Measurements from ENCODE around the gene GRM6. TPM values are rescaled to one million over a fixed set of nuclear protein-coding genes. Genes with fewer than 3 reads are reported as not detected.

GRM6 gene
- under 1 TPM; 0.46 to 0.54 (median 0.52) TPM for polyA plus RNA-seq (ENCODE audit: insufficient read length in 3 of 3)

DNA sequence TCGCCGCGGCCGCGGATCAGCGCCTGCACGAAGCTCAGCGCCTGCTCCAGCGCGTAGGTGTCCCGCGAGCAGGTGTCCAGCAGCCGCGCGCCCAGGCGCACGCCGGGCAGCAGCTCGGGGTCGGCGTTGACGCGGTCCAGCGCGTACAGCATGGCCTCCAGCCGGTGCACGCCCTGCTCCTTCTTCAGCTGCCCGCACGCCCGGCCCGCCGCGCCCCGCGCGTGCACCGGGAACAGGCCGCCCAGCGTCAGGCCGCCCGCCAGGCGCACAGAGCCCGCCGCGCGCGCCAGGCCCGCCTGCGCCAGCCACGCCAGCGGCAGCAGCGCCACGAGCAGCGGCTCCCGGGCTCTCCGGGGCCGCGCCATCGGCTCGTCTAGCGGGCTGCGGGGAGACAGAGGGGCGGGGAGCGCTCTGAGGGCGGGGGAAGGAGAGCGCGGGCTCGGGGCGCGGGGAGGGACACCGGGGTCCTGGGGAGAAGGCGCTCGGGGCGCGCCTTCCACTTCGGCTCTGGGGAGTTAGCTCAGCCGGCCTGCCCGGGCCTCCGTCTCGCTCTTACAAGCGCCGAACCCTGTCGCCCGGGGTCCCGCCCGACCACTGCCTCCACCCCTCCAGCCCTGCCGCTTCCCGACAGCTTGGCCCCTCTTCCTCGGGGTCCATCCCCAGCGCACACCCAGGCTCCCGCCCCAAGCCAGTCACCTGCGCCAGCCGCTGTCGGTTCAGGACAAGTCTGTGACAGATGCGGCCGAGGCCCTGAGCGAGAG lies at the start of gene GRM6:
GRM6 (minus strand) TSS at position 741 of the 761 bp plus-strand sequence; CDS start at position 365, 376 bp downstream.
- DNase-seq (ENCODE audit: low read depth in 3 of 3, low spot score in 2 of 3): no peak

- no peak for DNase-seq (ENCODE audit: low read depth in 3 of 3, low spot score in 2 of 3)
Observed at GRCh38 chr5:179044765-179045164, 49.6 kb upstream of the GRM6 start.

GRCh38 chr5:179033004-179033580 lies 38.0 kb upstream of the GRM6 start:
- no peak for DNase-seq (ENCODE audit: low read depth in 3 of 3, low spot score in 2 of 3)

DNA sequence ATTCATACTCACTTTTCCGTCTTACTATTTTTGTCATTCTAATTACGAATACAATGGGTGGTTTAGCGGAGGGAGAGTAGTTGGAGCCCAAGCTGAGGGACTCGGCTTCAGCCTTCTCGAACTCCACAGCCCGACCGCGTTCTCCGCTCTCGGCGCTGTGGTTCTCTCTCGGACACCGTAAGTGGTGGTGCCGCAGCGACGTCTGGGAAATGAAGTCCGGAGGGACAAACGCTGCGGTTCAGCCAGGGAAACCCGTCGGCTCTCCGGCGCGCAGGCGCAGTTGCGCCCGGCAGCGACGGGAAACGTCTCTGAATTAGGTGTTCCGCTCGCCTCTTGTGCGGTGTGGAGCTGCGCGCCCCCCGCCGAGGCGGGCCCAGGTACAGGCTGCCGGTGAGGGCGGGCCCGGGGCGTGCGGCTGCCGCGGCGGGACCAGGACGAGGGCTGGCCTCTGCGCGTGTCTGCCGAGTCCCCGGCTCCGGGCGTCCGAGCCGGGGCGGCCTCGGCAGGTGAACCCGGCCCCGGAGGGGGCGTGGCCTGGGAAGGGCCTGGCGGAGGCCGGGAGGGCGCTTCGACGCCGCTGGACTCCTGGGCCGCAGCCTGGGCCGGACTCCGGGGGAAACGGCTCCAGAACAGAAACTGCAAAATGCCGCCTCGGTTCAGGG lies 28.5 kb upstream of the GRM6 start, which contains the start of gene ZNF879:
ZNF879 (plus strand) TSS at position 277 of the 662 bp plus-strand sequence. CDS start 1,201 bp downstream, outside the sequence.
- peak; percentile 93 to 95 (median 93) for DNase-seq (ENCODE audit: low read depth in 3 of 3, low spot score in 2 of 3)

DNA sequence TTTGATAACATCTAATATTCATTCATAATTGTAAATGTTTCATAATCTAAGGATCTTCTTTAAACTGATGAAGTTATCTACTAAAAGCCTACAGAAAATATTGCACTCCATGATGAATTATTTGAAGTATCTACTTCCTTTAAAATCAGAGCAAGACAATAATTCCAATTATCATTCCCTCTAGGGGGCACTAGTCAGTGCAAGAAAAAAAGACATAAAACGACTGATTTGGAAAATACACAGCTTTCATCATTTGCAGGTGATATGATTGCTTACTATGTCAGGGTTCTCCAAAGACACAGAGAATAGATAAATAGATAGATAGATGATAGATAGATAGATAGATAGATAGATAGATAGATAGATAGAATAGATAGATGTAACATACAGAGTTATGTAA lies 13.5 kb upstream of the GRM6 start:
- no peak for DNase-seq (ENCODE audit: low read depth in 3 of 3, low spot score in 2 of 3)

GRCh38 chr5:179006564-179006963 lies 11.4 kb upstream of the GRM6 start:
- no peak for DNase-seq (ENCODE audit: low read depth in 3 of 3, low spot score in 2 of 3)

- no peak for DNase-seq (ENCODE audit: low read depth in 3 of 3, low spot score in 2 of 3)
Observed at GRCh38 chr5:178998441-178998840, 3.3 kb upstream of the GRM6 start.

GRCh38 chr5:178997191-178997590 lies 2.1 kb upstream of the GRM6 start:
- no peak for DNase-seq (ENCODE audit: low read depth in 3 of 3, low spot score in 2 of 3)

DNA sequence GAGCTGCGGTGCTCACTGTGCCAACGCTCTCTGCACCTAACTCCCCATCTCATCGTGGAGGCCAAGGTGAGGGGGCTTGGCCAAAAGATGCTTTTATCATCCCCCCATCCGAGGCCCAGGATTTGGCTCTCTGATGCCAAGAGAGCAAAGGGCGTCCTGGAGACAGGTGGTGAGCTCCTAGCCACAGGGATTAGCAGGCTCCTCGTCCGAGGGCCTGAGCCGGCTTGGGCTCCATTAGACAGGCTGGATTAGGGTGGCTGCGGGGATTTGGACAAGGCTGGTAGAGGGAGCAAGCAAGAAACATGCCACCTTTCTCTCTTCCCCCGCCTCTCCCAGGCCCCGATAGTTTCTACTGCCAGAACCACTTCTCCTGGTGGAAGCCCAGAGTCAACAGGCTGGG lies 1.0 kb upstream of the GRM6 start:
- no peak for DNase-seq (ENCODE audit: low read depth in 3 of 3, low spot score in 2 of 3)

- no peak for DNase-seq (ENCODE audit: low read depth in 3 of 3, low spot score in 2 of 3)
Observed at GRCh38 chr5:178995341-178995690, 196 bp upstream of the GRM6 start.

- DNase-seq (ENCODE audit: low read depth in 3 of 3, low spot score in 2 of 3): no peak
Observed at GRCh38 chr5:178993955-178994579, 1.1 kb downstream of the GRM6 start.

GRCh38 chr5:178993236-178993765 lies 1.8 kb downstream of the GRM6 start:
- no peak for DNase-seq (ENCODE audit: low read depth in 3 of 3, low spot score in 2 of 3)

DNA sequence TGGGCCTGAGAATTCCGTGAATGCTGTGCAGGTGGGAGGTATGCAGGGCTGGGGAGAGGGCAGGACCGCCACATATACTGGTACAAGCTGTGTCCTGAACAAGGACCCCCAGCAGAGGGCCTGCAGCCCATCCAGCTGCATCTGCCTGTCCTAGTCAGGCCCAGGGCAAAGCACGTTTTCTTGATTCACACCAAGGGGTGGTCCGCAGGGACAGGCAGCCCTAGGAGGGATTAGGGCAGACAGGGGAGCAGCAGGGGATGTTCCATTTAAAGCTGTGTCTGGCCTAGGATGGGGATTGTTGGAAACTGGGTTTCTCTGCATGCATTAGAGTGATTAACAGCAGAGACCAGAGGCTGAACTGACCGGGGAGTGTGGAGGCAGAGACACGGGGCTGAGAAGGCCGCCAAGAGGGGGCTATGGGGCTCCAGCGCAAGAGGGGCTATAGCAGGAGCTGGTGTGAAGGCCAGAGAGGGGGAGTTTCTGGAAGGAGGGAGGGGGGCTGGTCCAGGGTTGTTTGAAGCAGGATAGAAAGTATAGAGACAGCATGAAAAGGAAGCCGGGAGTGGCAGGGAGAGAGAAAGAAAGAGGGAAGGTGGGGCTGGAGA lies 2.7 kb downstream of the GRM6 start:
- DNase-seq (ENCODE audit: low read depth in 3 of 3, low spot score in 2 of 3): no peak

- no peak for DNase-seq (ENCODE audit: low read depth in 3 of 3, low spot score in 2 of 3)
Observed at GRCh38 chr5:178991190-178992145, 3.7 kb downstream of the GRM6 start.

GRCh38 chr5:178990491-178990890 lies 4.6 kb downstream of the GRM6 start:
- DNase-seq (ENCODE audit: low read depth in 3 of 3, low spot score in 2 of 3): no peak

- DNase-seq (ENCODE audit: low read depth in 3 of 3, low spot score in 2 of 3): no peak
Observed at GRCh38 chr5:178989311-178989710, 5.8 kb downstream of the GRM6 start.

DNA sequence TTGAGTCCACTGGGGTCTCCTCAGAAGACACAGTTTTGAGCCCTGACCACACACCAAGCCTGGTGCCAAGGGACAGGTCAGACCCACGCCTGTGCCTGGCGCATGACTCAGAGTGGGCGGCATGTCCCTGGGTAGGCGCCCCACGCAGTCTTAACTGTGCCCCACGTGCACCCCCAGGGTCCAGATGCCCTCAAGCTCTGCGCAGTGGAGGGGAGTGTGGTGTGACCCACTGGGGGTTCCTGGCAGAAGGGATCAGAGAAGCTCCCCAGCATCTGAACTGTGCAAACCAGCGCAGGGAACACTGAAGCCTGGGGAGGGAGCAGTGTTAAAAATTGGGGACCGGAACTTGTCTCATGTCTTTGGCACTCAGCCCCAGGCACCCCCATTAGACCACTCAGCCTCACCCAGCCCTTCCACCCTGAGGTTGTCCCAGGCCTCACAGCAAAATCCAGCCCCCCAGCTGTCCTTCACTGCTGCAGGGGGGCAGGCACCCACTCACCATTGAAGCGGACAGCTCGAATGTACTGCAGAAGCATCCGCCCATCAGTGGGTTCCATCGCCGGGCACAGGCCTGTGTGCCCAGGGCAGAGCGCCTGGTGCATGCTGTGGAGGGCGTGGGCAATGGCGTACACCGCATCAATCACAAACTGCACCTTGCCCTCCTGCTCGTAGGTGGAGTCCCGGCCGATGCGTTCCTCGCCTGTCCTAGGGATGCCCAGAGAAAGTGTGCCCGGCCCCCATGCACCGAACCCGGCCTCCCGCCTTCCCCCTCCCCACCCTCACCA lies 6.5 kb downstream of the GRM6 start:
- no peak for DNase-seq (ENCODE audit: low read depth in 3 of 3, low spot score in 2 of 3)

DNA sequence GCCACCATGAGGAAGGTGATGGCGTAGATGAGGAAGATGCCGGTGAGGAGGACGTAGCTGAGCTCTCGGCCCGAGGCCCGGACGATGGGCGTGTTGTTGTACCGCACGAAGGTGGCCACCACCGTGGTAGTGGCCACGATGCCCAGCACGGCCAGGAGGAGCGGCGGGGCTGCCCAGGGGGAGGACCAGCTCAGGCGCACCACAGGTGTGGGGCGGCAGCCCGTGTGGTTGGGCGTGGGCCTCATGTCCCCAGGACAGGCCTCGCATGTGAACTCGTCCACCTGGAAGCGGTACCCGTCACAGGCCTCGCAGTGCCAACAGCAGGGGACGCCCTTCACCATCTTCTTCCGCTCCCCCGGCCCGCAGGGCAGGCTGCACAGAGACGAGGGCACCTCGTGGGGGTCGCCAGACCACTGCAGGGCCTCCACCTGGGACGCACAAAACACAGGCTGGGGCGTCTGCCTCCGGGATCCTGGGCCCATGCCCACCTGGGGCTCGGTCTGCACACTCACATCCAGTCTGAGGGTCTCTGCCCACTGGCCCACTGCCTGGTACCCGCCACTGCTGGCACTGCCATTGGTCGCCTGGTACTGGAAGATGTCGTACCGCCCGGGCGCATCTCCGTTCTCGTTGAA lies 8.7 kb downstream of the GRM6 start:
- DNase-seq (ENCODE audit: low read depth in 3 of 3, low spot score in 2 of 3): no peak
